Vagina (tissue), 2 donors: ENCODE data around the gene CHRDL2. TPM values are rescaled to one million over a fixed set of nuclear protein-coding genes. Genes with fewer than 3 reads are reported as not detected.
"Not testable (repeated sequence)": the region's sequence is repeated elsewhere in the genome, so short reads cannot be mapped to it uniquely, and the experiment has no call there.

ENCODE experiments used
- DNase-seq, 2 donors: peaks; one replicate each; pipeline ENCODE4 v3.0.0-alpha.2; 2017; ENCODE audit errors: extremely low spot score in 2 of 2
- H3K27ac ChIP-seq: fragments of 200-600 bp; sonication (generic); one replicate; pipeline ENCODE4 v1.5.1; 2019
- H3K27me3 ChIP-seq: fragments of 200-600 bp; sonication (generic); one replicate; pipeline ENCODE4 v1.5.1; 2019
- H3K36me3 ChIP-seq, 2 donors: fragments of 200-600 bp; sonication (generic); one replicate each; pipeline ENCODE4 v1.5.1; 2017 to 2019
- H3K4me1 ChIP-seq: fragments of 200-600 bp; sonication (generic); one replicate; pipeline ENCODE4 v1.5.1; 2019
- H3K4me3 ChIP-seq, 2 donors: fragments of 200-600 bp; sonication (generic); 1 replicate in 1 of 2; 2 replicates in 1 of 2; pipeline ENCODE4 v1.5.1; 2016 to 2019
- H3K9me3 ChIP-seq: fragments of 200-600 bp; sonication (generic); one replicate; pipeline ENCODE4 v1.5.1; 2019
- POLR2A ChIP-seq, 2 donors: fragments of 450-650 bp; IDR thresholded peaks; one replicate each; pipeline ENCODE4 v1.6.1; 2017; ENCODE audit warnings: antibody characterized with exemption in 2 of 2, mild to moderate bottlenecking in 2 of 2, moderate library complexity in 2 of 2
- POLR2AphosphoS5 ChIP-seq, 2 donors: sonication (generic); formaldehyde crosslinking; IDR thresholded peaks; one replicate each; pipeline ENCODE4 v1.9.0; 2017; ENCODE audit warnings: antibody characterized with exemption in 2 of 2, mild to moderate bottlenecking in 2 of 2, low read depth in 1 of 2; ENCODE audit not compliant: insufficient read depth in 1 of 2
- intact Hi-C: fragments of 100-400 bp; cut with DNase I; formaldehyde crosslinking; loops from one replicate; pipeline ENCODE4 v1.15.1; 2023
- total RNA-seq: library from RNA; depleted of rRNA; stranded (reverse); fragments of >200 nt; gene quantifications from one replicate; pipeline ENCODE4 v1.2.3, GENCODE V29; 2016
- TF ChIP-seq, protein P1 (sequence below), 3 experiments: fragments of 450-650 bp in 2 of 3; fragments of 200-600 bp in 1 of 3; sonication (generic) in 1 of 3; IDR thresholded peaks; one replicate each; pipeline ENCODE4 v1.5.1; 2017 to 2019; ENCODE audit warnings: antibody characterized with exemption in 3 of 3, mild to moderate bottlenecking in 2 of 3, moderate library complexity in 2 of 3

Gene CHRDL2
- total RNA-seq, 1 donor from 2014 or later: 3.7 TPM

DNA sequence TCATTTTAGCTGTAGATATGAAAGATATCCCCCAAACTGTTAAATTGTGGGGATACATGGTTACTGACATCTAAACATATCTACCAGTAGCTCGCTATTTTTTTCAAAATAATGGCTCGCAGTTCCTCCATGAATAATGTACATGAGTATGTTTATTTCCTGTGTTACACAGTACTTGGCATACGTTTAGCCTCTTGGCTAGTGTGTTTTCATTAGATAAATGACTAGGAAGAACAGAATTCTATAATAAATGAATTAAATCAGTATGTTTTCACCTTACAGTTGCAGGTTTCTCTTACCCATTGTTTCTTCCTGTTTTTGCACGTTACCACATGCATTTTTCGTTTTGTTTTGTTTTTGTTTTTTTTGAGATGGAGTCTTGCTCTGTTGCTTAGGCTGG lies 39.2 kb upstream of the CHRDL2 start:
- DNase-seq: no peak
- TF ChIP-seq, protein P1, sequence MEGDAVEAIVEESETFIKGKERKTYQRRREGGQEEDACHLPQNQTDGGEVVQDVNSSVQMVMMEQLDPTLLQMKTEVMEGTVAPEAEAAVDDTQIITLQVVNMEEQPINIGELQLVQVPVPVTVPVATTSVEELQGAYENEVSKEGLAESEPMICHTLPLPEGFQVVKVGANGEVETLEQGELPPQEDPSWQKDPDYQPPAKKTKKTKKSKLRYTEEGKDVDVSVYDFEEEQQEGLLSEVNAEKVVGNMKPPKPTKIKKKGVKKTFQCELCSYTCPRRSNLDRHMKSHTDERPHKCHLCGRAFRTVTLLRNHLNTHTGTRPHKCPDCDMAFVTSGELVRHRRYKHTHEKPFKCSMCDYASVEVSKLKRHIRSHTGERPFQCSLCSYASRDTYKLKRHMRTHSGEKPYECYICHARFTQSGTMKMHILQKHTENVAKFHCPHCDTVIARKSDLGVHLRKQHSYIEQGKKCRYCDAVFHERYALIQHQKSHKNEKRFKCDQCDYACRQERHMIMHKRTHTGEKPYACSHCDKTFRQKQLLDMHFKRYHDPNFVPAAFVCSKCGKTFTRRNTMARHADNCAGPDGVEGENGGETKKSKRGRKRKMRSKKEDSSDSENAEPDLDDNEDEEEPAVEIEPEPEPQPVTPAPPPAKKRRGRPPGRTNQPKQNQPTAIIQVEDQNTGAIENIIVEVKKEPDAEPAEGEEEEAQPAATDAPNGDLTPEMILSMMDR (IDR thresholded peaks at IDR 0.05): no peak
- no peak for TF ChIP-seq POLR2A (IDR thresholded peaks at IDR 0.05)
- no peak for TF ChIP-seq POLR2AphosphoS5 (IDR thresholded peaks at IDR 0.05; ENCODE audit: insufficient read depth in 1 of 2, low read depth in 1 of 2)
- Histone ChIP-seq H3K27me3 (no peaks in the 10 kb centered on the region), H3K4me1 (peaks cover 5% of the 10 kb centered on the region), H3K27ac (no peak overlapping the region), H3K9me3 (no peaks in the 10 kb centered on the region), H3K4me3 (no peak overlapping the region), H3K36me3 (no peaks in the 10 kb centered on the region)
- intact Hi-C loops: no loop called here

DNA sequence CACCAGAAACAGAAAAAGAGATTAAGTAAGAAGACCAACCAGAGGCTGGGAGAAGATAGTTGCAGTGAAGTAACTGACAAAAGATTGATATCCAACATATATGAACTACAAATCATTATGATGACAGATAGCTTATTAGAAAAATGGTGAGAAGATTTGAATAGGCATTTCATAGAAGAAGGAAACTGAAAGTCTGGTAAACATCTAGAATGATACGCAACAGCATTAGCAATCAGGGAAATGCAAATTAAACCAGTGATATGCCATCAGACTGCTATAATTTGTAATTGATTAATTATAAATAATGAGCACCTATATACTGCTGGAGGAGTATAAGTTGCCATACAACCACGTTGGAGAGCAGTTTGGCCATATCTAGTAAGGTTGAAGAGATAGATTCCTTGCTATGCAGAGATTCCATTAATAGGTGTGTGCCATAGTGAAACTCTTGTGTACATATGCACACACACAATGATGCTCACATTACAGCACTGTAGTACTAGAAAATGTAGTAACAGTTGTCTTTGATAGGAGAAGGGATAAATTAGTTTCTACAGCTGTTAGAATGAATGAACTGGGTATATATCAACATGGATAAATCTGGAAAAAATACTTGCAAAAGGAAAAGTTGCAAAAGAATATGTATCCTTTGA lies 38.0 kb upstream of the CHRDL2 start:
- H3K4me1 ChIP-seq: no peaks in the 10 kb centered on the region
- H3K9me3 ChIP-seq: no peaks in the 10 kb centered on the region
- no peak for DNase-seq
- H3K27ac ChIP-seq: no peak overlapping the region
- TF ChIP-seq POLR2A (IDR thresholded peaks at IDR 0.05) (no peak), POLR2AphosphoS5 (IDR thresholded peaks at IDR 0.05; ENCODE audit: insufficient read depth in 1 of 2, low read depth in 1 of 2) (no peak)
- TF ChIP-seq, protein P1 (IDR thresholded peaks at IDR 0.05): no peak
- no peaks in the 10 kb centered on the region for H3K36me3 ChIP-seq
- H3K4me3 ChIP-seq: no peak overlapping the region
- intact Hi-C loops: no loop called here
- no peaks in the 10 kb centered on the region for H3K27me3 ChIP-seq

DNA sequence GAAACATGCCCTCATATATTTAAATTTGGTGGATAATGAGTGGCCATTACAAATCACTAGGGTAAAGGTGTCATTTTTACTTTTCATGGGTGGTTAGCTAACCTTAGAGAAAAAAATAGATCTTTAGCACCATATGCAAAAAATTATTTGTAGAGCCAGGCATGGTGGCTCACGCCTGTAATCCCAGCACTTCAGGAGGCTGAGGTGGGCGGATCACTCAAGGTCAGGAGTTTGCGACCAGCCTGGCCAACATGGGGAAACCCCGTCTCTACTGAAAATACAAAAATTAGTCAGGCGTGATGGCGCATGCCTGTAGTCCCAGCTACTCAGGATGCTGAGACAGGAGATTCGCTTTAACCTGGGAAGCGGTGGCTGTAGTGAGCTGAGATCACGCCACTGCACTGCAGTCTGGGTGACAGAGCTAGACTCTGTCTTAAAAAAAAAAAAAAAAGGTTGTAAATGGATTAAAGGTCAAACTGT lies 37.0 kb upstream of the CHRDL2 start:
- H3K36me3 ChIP-seq, H3K4me1 ChIP-seq, H3K27me3 ChIP-seq, H3K4me3 ChIP-seq, H3K27ac ChIP-seq, H3K9me3 ChIP-seq, DNase-seq, intact Hi-C loops: not testable (repeated sequence)

DNA sequence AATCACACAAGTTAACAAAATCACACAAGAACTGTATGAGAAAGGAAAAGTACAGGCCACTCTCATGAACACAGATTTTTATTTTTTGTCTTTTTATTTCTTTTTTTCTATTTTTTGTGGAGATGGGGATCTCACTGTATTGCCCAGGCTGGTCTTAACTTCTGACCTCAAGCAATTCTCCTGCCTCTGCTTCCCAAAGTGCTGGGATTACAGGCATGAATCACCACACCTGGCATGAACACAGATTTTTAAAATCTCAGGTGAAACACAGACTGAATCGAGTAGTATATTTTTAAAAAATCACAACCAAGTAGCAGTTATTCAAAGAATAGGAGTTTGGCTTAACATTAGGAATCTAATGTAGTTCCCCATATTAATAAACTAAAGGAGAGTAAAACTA lies 35.7 kb upstream of the CHRDL2 start:
- H3K36me3 ChIP-seq: no peaks in the 10 kb centered on the region
- H3K4me3 ChIP-seq: no peak overlapping the region
- no peaks in the 10 kb centered on the region for H3K9me3 ChIP-seq
- H3K27ac ChIP-seq: no peak overlapping the region
- no peak for DNase-seq
- H3K4me1 ChIP-seq: peaks cover 5% of the 10 kb centered on the region
- no peaks in the 10 kb centered on the region for H3K27me3 ChIP-seq
- intact Hi-C loops: no loop called here
- no peak for TF ChIP-seq POLR2AphosphoS5 (IDR thresholded peaks at IDR 0.05; ENCODE audit: insufficient read depth in 1 of 2, low read depth in 1 of 2)
- TF ChIP-seq POLR2A (IDR thresholded peaks at IDR 0.05): no peak

DNA sequence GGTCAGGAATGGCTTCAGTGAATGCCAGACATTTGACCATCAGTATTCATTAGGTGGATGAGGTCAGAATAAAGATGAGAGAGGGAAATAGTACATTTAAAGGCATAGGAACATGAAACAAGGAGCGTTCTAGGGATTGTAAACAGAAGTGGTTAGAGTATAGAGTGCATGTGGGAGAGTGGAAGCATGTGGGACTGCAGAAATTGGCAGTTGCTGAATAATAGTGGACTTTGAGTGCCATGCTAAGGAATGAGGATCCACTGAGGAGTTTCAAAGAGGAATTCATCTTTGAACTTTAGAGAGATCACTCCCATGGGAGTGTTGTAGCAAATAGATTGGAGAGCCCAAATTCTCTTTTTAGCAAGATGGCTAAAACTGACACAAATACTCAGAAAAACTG lies 25.3 kb upstream of the CHRDL2 start:
- peaks cover 33% of the 10 kb centered on the region for H3K4me1 ChIP-seq

DNA sequence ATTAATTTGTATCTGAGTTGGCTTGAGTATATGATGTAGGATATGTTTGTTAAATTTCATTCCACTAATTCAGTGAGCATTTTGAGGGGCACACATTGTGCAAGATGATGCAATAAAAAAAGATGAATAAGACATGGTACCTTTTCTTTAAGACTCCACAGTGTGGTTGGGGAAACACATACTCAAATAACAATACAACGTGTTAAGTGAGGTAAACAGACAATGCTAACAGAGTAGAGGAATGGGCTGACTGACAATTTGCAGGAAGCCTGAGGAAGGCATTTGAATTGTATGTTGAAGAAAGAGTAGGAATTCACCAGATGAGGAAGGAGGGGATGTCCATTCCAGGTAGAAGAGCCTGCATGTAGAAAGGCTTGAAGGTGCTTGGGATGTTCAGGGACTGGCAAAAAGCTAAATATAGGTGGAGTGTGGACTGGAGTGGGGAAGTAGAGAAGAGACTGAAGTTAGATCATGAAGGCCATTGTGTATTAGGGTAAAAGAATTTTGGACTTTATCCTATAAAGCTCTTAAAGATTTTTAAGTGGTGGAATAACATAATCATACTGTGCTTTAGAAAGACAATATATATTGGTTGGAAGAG lies 24.3 kb upstream of the CHRDL2 start:
- DNase-seq: no peak
- Histone ChIP-seq H3K4me3 (no peak overlapping the region), H3K9me3 (no peaks in the 10 kb centered on the region), H3K27ac (no peak overlapping the region), H3K4me1 (peaks cover 42% of the 10 kb centered on the region), H3K27me3 (no peaks in the 10 kb centered on the region), H3K36me3 (no peaks in the 10 kb centered on the region)
- no peak for TF ChIP-seq POLR2AphosphoS5 (IDR thresholded peaks at IDR 0.05; ENCODE audit: insufficient read depth in 1 of 2, low read depth in 1 of 2)
- TF ChIP-seq, protein P1 (IDR thresholded peaks at IDR 0.05): no peak
- no peak for TF ChIP-seq POLR2A (IDR thresholded peaks at IDR 0.05)
- intact Hi-C loops: no loop called here

More for the DNA sequence above, 25.3 kb upstream of the CHRDL2 start:
- Histone ChIP-seq H3K27me3 (no peaks in the 10 kb centered on the region), H3K27ac (no peak overlapping the region), H3K9me3 (no peaks in the 10 kb centered on the region), H3K4me3 (no peak overlapping the region), H3K36me3 (no peaks in the 10 kb centered on the region)
- no peak for DNase-seq
- intact Hi-C loops: no loop called here
- no peak for TF ChIP-seq POLR2A (IDR thresholded peaks at IDR 0.05)
- no peak for TF ChIP-seq POLR2AphosphoS5 (IDR thresholded peaks at IDR 0.05; ENCODE audit: insufficient read depth in 1 of 2, low read depth in 1 of 2)
